H9 (cell line): ENCODE data around the gene TSC22D3. TPM values are rescaled to one million over a fixed set of nuclear protein-coding genes. Genes with fewer than 3 reads are reported as not detected.

ENCODE experiments used
- DNase-seq: peaks from one replicate; pipeline ENCODE4 v3.0.0-alpha.2; 2017
- H2AFZ ChIP-seq: one replicate; pipeline ENCODE4 v1.6.1; 2013; ENCODE audit warnings: mild to moderate bottlenecking, low read length, control low read depth, moderate library complexity
- H2AK5ac ChIP-seq: 2 replicates; pipeline ENCODE4 v1.6.1; 2013; ENCODE audit warnings: low read length, control low read depth, mixed read lengths; ENCODE audit not compliant: insufficient read length
- H2BK120ac ChIP-seq: one replicate; pipeline ENCODE4 v1.6.1; 2013; ENCODE audit warnings: low read depth, mild to moderate bottlenecking, low read length, control low read depth, inconsistent platforms; ENCODE audit not compliant: poor library complexity, severe bottlenecking
- H2BK12ac ChIP-seq: 2 replicates; pipeline ENCODE4 v1.6.1; 2013; ENCODE audit warnings: low read length, control low read depth, mixed read lengths, low read depth; ENCODE audit not compliant: insufficient read length
- H2BK15ac ChIP-seq: 2 replicates; pipeline ENCODE4 v1.6.1; 2013; ENCODE audit warnings: low read depth, low read length, control low read depth
- H2BK20ac ChIP-seq: one replicate; pipeline ENCODE4 v1.6.1; 2013; ENCODE audit warnings: low read depth, mild to moderate bottlenecking, low read length, control low read depth, inconsistent platforms; ENCODE audit not compliant: poor library complexity, severe bottlenecking
- H2BK5ac ChIP-seq: 2 replicates; pipeline ENCODE4 v1.6.1; 2013; ENCODE audit warnings: low read length, control low read depth, mixed read lengths; ENCODE audit not compliant: insufficient read length
- H3K14ac ChIP-seq: 2 replicates; pipeline ENCODE4 v1.6.1; 2013; ENCODE audit warnings: low read length, control low read depth; ENCODE audit not compliant: insufficient read depth
- H3K18ac ChIP-seq: 2 replicates; pipeline ENCODE4 v1.6.1; 2013; ENCODE audit warnings: low read depth, mild to moderate bottlenecking, mixed read lengths, low read length, control low read depth; ENCODE audit not compliant: insufficient read length
- H3K23ac ChIP-seq: 2 replicates; pipeline ENCODE4 v1.6.1; 2013; ENCODE audit warnings: low read length, control low read depth, mixed read lengths, low read depth; ENCODE audit not compliant: insufficient read length
- H3K23me2 ChIP-seq: 2 replicates; pipeline ENCODE4 v1.6.1; 2013; ENCODE audit warnings: low read depth, mild to moderate bottlenecking, mixed read lengths, low read length, control low read depth; ENCODE audit not compliant: insufficient read length, poor library complexity, severe bottlenecking
- H3K27ac ChIP-seq: 2 replicates; pipeline ENCODE4 v1.5.1; 2013; ENCODE audit warnings: low read length, control low read depth, mixed read lengths, low read depth; ENCODE audit not compliant: insufficient read length
- H3K27me3 ChIP-seq: 2 replicates; pipeline ENCODE4 v1.6.1; 2013; ENCODE audit warnings: low read length, control low read depth, inconsistent platforms; ENCODE audit not compliant: insufficient read depth
- H3K4ac ChIP-seq: 2 replicates; pipeline ENCODE4 v1.6.1; 2013; ENCODE audit warnings: low read depth, mild to moderate bottlenecking, control low read depth, inconsistent platforms, low read length, moderate library complexity
- H3K4me1 ChIP-seq: 2 replicates; pipeline ENCODE4 v1.6.1; 2013; ENCODE audit warnings: low read length, control low read depth, inconsistent platforms; ENCODE audit not compliant: insufficient read depth
- H3K4me2 ChIP-seq: 2 replicates; pipeline ENCODE4 v1.6.1; 2013; ENCODE audit warnings: low read length, control low read depth, mixed read lengths; ENCODE audit not compliant: insufficient read length, insufficient read depth
- H3K56ac ChIP-seq: 2 replicates; pipeline ENCODE4 v1.6.1; 2013; ENCODE audit warnings: low read depth, mild to moderate bottlenecking, mixed read lengths, low read length, control low read depth; ENCODE audit not compliant: insufficient read length
- H3K79me1 ChIP-seq: 2 replicates; pipeline ENCODE4 v1.6.1; 2013; ENCODE audit warnings: low read depth, mild to moderate bottlenecking, moderate library complexity, low read length, control low read depth, inconsistent platforms; ENCODE audit not compliant: insufficient read depth, poor library complexity, severe bottlenecking
- H3K79me2 ChIP-seq: 2 replicates; pipeline ENCODE4 v1.6.1; 2013; ENCODE audit warnings: low read length, control low read depth, inconsistent platforms; ENCODE audit not compliant: insufficient read depth
- H3K9ac ChIP-seq: 2 replicates; pipeline ENCODE4 v1.6.1; 2013; ENCODE audit warnings: low read length, control low read depth, mixed read lengths; ENCODE audit not compliant: insufficient read length; ENCODE audit errors: extremely low read depth
- H3K9me3 ChIP-seq: one replicate; pipeline ENCODE4 v1.6.1; 2013; ENCODE audit warnings: low read depth, low read length, inconsistent platforms; ENCODE audit not compliant: control insufficient read depth
- H3T11ph ChIP-seq: one replicate; pipeline ENCODE4 v1.6.1; 2013; ENCODE audit warnings: mild to moderate bottlenecking, low read length, control low read depth, inconsistent platforms
- H4K20me1 ChIP-seq: one replicate; pipeline ENCODE4 v1.6.1; 2013; ENCODE audit not compliant: control insufficient read depth, insufficient read length, insufficient read depth
- H4K5ac ChIP-seq: 2 replicates; pipeline ENCODE4 v1.6.1; 2013; ENCODE audit warnings: low read depth, mild to moderate bottlenecking, mixed read lengths, low read length, control low read depth; ENCODE audit not compliant: insufficient read length
- H4K8ac ChIP-seq: replicated peaks from 2 replicates; pipeline ENCODE4 v1.6.1; 2013; ENCODE audit warnings: low read length, control low read depth, mixed read lengths, low read depth; ENCODE audit not compliant: insufficient read length
- H4K91ac ChIP-seq: 2 replicates; pipeline ENCODE4 v1.6.1; 2013; ENCODE audit warnings: low read depth, mild to moderate bottlenecking, moderate library complexity, mixed read lengths, low read length, control low read depth; ENCODE audit not compliant: insufficient read length
- H3K27ac Mint-ChIP-seq, 3 experiments: 2 replicates in 2 of 3; 3 replicates in 1 of 3; pipeline ENCODE4 v1.8.0; 2020 to 2021; ENCODE audit warnings: mixed read lengths in 3 of 3, mild to moderate bottlenecking in 1 of 3, moderate library complexity in 1 of 3
- H3K27me3 Mint-ChIP-seq: 2 replicates; pipeline ENCODE4 v1.8.0; 2021; ENCODE audit warnings: low read depth, mild to moderate bottlenecking, moderate library complexity, mixed read lengths
- H3K36me3 Mint-ChIP-seq, 3 experiments: 2 replicates in 2 of 3; 3 replicates in 1 of 3; pipeline ENCODE4 v1.8.0; 2020 to 2021; ENCODE audit warnings: low read depth in 3 of 3, mixed read lengths in 3 of 3; ENCODE audit not compliant: insufficient read depth in 1 of 3
- H3K4me1 Mint-ChIP-seq, 2 experiments: 2 replicates each; pipeline ENCODE4 v1.8.0; 2020; ENCODE audit warnings: mixed read lengths in 2 of 2
- H3K4me3 Mint-ChIP-seq, 2 experiments: 2 replicates in 1 of 2; 3 replicates in 1 of 2; pipeline ENCODE4 v1.8.0; 2020 to 2021; ENCODE audit warnings: mild to moderate bottlenecking in 2 of 2, mixed read lengths in 2 of 2, moderate library complexity in 1 of 2
- H3K9me3 Mint-ChIP-seq, 2 experiments: 2 replicates in 1 of 2; 3 replicates in 1 of 2; pipeline ENCODE4 v1.8.0; 2020; ENCODE audit warnings: mild to moderate bottlenecking in 2 of 2, mixed read lengths in 2 of 2, moderate library complexity in 1 of 2
- WGBS: extraction: QIAGEN DNeasy Blood & Tissue Kit; methylation state at CpG from one replicate; pipeline ENCODE4 v1.1.7; 2013; ENCODE audit warnings: missing lambda C conversion rate, low lambda C conversion rate, mixed read lengths; ENCODE audit not compliant: insufficient read length; ENCODE audit errors: extremely low coverage; 5-methylcytosine and 5-hydroxymethylcytosine counted together
- total RNA-seq: library from RNA; stranded (reverse); gene quantifications from 2 replicates; pipeline ENCODE4 v1.2.1, GENCODE V29; 2021
- TF ChIP-seq, protein P1 (sequence below): fragments of 200-600 bp; sonication (generic); conservative IDR thresholded peaks from 3 replicates; pipeline ENCODE4 v1.8.0; 2021; ENCODE audit warnings: antibody characterized with exemption, mild to moderate bottlenecking

Gene TSC22D3
- total RNA-seq, 1 experiment from 2014 or later: 10.5 TPM

DNA sequence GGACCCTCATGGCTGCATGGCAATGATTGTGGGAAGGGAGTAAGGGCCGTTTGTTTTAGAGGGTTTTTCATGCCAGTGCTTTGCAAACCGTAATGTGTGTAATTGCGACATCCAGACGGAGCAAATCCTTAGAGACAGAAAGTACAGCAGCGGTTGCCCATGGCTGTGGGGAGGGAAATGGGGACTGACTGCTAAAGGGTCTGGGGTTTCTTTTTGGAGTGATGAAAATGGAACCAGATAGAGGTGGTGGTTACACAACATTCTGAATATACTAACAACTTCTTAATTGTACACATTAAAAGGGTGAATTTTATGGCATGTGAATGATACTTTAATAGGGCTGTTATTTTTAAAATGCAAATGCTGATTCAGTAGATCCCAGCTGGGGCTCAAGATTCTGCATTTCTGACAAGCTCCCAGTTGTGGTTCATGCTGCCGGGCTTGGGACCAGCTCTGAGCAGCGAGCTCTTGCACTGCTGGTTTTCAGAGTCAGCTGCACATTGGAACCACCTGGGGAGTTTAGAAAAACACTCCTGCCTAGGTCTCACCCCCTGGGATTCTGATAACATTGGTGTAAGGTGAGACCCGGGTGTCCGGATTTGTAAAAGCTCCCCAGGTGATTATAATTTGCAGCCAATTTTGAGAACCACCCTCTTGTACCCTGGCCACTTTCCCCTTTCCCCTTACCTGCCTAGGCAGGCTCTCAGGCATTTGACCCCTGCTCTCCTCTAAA is 99.6 kb downstream of the TSC22D3 start:
- Histone ChIP-seq H2BK15ac (no peak overlapping the region), H4K8ac (no peak overlapping the region), H2BK20ac (no peak overlapping the region), H2BK12ac (no peak overlapping the region), H3K23ac (no peak overlapping the region), H3K79me2 (no peaks in the 10 kb centered on the region), H3K4me1 (no peaks in the 10 kb centered on the region; the same call in 1 of the 2 replicates), H3K9ac (no peak overlapping the region), H3K4ac (no peak overlapping the region), H3K4me2 (no peak overlapping the region), H4K91ac (no peak overlapping the region), H3K9me3 (no peaks in the 10 kb centered on the region), H3T11ph (no peak overlapping the region), H3K27me3 (no peaks in the 10 kb centered on the region; the same call in 1 of the 2 replicates), H4K5ac (no peak overlapping the region), H4K20me1 (no peaks in the 10 kb centered on the region), H3K79me1 (no peaks in the 10 kb centered on the region), H3K18ac (no peak overlapping the region), H2BK120ac (no peak overlapping the region), H2AFZ (no peak overlapping the region), H2AK5ac (no peak overlapping the region), H2BK5ac (no peak overlapping the region), H3K56ac (no peak overlapping the region), H3K27ac (no peak overlapping the region), H3K23me2 (no peaks in the 10 kb centered on the region), H3K14ac (no peak overlapping the region)
- H3K27ac Mint-ChIP-seq: peak overlapping the region in 1 of 3 experiments; percentile 67; a peak in 1 of 7 replicates
- peak overlapping the region in 1 of 2 experiments; percentile 29; a peak in 2 of 5 replicates for H3K4me3 Mint-ChIP-seq
- TF ChIP-seq, protein P1, sequence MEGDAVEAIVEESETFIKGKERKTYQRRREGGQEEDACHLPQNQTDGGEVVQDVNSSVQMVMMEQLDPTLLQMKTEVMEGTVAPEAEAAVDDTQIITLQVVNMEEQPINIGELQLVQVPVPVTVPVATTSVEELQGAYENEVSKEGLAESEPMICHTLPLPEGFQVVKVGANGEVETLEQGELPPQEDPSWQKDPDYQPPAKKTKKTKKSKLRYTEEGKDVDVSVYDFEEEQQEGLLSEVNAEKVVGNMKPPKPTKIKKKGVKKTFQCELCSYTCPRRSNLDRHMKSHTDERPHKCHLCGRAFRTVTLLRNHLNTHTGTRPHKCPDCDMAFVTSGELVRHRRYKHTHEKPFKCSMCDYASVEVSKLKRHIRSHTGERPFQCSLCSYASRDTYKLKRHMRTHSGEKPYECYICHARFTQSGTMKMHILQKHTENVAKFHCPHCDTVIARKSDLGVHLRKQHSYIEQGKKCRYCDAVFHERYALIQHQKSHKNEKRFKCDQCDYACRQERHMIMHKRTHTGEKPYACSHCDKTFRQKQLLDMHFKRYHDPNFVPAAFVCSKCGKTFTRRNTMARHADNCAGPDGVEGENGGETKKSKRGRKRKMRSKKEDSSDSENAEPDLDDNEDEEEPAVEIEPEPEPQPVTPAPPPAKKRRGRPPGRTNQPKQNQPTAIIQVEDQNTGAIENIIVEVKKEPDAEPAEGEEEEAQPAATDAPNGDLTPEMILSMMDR: no peak
- no peak for DNase-seq
- peaks cover 0 to 64% of the 10 kb centered on the region in 2 experiments; a peak in 2 of 5 replicates for H3K9me3 Mint-ChIP-seq
- no CpG with 5 or more reads among the region's 9 CpGs for WGBS
- peaks cover 13% of the 10 kb centered on the region for H3K27me3 Mint-ChIP-seq
- H3K4me1 Mint-ChIP-seq: peaks cover 0 to 39% of the 10 kb centered on the region in 2 experiments; a peak in 2 of 4 replicates
- no peaks in the 10 kb centered on the region for H3K36me3 Mint-ChIP-seq
